Mesenchymal stem cell (in vitro differentiated cells and primary cell): ENCODE data around the gene TRMT10B. TPM values are rescaled to one million over a fixed set of nuclear protein-coding genes. Genes with fewer than 3 reads are reported as not detected.
A peak's percentile ranks its signal among the peaks of the same experiment; 100 is the strongest.

Experiments
- DNase-seq: peaks from one replicate; pipeline ENCODE4 v3.0.0-alpha.2; 2013
- H2AFZ ChIP-seq: one replicate; pipeline ENCODE4 v1.6.1; 2013; ENCODE audit warnings: low read depth, mild to moderate bottlenecking, control low read depth, inconsistent platforms, low read length, moderate library complexity
- H2AK5ac ChIP-seq: 2 replicates; pipeline ENCODE4 v1.6.1; 2013; ENCODE audit warnings: low read length, moderate library complexity, mild to moderate bottlenecking, inconsistent platforms; ENCODE audit not compliant: severe bottlenecking
- H2BK120ac ChIP-seq: one replicate; pipeline ENCODE4 v1.6.1; 2013; ENCODE audit warnings: low read depth, mild to moderate bottlenecking, inconsistent platforms, low read length, moderate library complexity
- H2BK12ac ChIP-seq, 2 experiments: one replicate each; pipeline ENCODE4 v1.6.1; 2013; ENCODE audit warnings: inconsistent platforms in 2 of 2, low read length in 2 of 2, mild to moderate bottlenecking in 2 of 2, moderate library complexity in 2 of 2, control low read depth in 1 of 2
- H2BK15ac ChIP-seq: one replicate; pipeline ENCODE4 v1.6.1; 2013; ENCODE audit warnings: mild to moderate bottlenecking, low read depth, inconsistent platforms; ENCODE audit not compliant: poor library complexity, severe bottlenecking
- H2BK5ac ChIP-seq: 2 replicates; pipeline ENCODE4 v1.6.1; 2013; ENCODE audit warnings: low read depth, mild to moderate bottlenecking, low read length, control low read depth, inconsistent platforms; ENCODE audit not compliant: poor library complexity, severe bottlenecking
- H3K14ac ChIP-seq, 2 experiments: one replicate each; pipeline ENCODE4 v1.6.1; 2013; ENCODE audit warnings: inconsistent platforms in 2 of 2, low read length in 2 of 2, control low read depth in 1 of 2, mild to moderate bottlenecking in 1 of 2, moderate library complexity in 1 of 2
- H3K18ac ChIP-seq, 2 experiments: one replicate each; pipeline ENCODE4 v1.6.1; 2013; ENCODE audit warnings: inconsistent platforms in 2 of 2, low read length in 2 of 2, control low read depth in 1 of 2, low read depth in 1 of 2, mild to moderate bottlenecking in 1 of 2
- H3K23ac ChIP-seq, 2 experiments: one replicate each; pipeline ENCODE4 v1.6.1; 2013; ENCODE audit warnings: inconsistent platforms in 2 of 2, low read length in 2 of 2, mild to moderate bottlenecking in 2 of 2, moderate library complexity in 2 of 2, control low read depth in 1 of 2
- H3K27ac ChIP-seq: 2 replicates; pipeline ENCODE4 v1.5.1; 2013; ENCODE audit warnings: mild to moderate bottlenecking, moderate library complexity, low read length, control low read depth, inconsistent platforms; ENCODE audit not compliant: poor library complexity, severe bottlenecking
- H3K27me3 ChIP-seq, 2 experiments: 2 replicates each; pipeline versions ENCODE4 v1.6.1 to v1.7.0; 2013; ENCODE audit warnings: low read length in 2 of 2, mild to moderate bottlenecking in 2 of 2, moderate library complexity in 2 of 2, control low read depth in 1 of 2, inconsistent platforms in 1 of 2; ENCODE audit not compliant: control insufficient read depth in 1 of 2, insufficient read depth in 1 of 2
- H3K36me3 ChIP-seq, 2 experiments: 2 replicates each; pipeline versions ENCODE4 v1.6.1 to v1.7.0; 2013; ENCODE audit warnings: low read length in 2 of 2, control low read depth in 1 of 2, inconsistent platforms in 1 of 2, low read depth in 1 of 2, mild to moderate bottlenecking in 1 of 2; ENCODE audit not compliant: insufficient read depth in 2 of 2, control insufficient read depth in 1 of 2
- H3K4ac ChIP-seq, 2 experiments: one replicate each; pipeline ENCODE4 v1.6.1; 2013; ENCODE audit warnings: inconsistent platforms in 2 of 2, low read length in 2 of 2, mild to moderate bottlenecking in 2 of 2, moderate library complexity in 2 of 2, control low read depth in 1 of 2, low read depth in 1 of 2
- H3K4me1 ChIP-seq: 2 replicates; pipeline ENCODE4 v1.6.1; 2013; ENCODE audit warnings: low read depth, low read length, control low read depth; ENCODE audit not compliant: control insufficient read depth, insufficient read depth
- H3K4me2 ChIP-seq: 2 replicates; pipeline ENCODE4 v1.6.1; 2013; ENCODE audit warnings: low read length, mild to moderate bottlenecking, inconsistent platforms; ENCODE audit not compliant: poor library complexity, severe bottlenecking
- H3K4me3 ChIP-seq, 2 experiments: 2 replicates each; pipeline versions ENCODE4 v1.5.1 to v1.7.0; 2013; ENCODE audit warnings: low read length in 2 of 2, mild to moderate bottlenecking in 2 of 2, control low read depth in 1 of 2, low read depth in 1 of 2; ENCODE audit not compliant: insufficient read depth in 1 of 2
- H3K79me1 ChIP-seq: replicated peaks from 2 replicates; pipeline ENCODE4 v1.6.1; 2013; ENCODE audit warnings: mild to moderate bottlenecking, control low read depth, low read length, inconsistent platforms; ENCODE audit not compliant: poor library complexity, severe bottlenecking
- H3K9ac ChIP-seq: 2 replicates; pipeline ENCODE4 v1.7.0; 2013; ENCODE audit warnings: mild to moderate bottlenecking, low read length, moderate library complexity
- H3K9me3 ChIP-seq: 2 replicates; pipeline ENCODE4 v1.7.0; 2013; ENCODE audit warnings: mild to moderate bottlenecking, low read length; ENCODE audit not compliant: control insufficient read depth
- H4K8ac ChIP-seq: one replicate; pipeline ENCODE4 v1.6.1; 2013; ENCODE audit warnings: inconsistent platforms, mild to moderate bottlenecking, low read length, moderate library complexity
- H4K91ac ChIP-seq: one replicate; pipeline ENCODE4 v1.6.1; 2013; ENCODE audit warnings: mild to moderate bottlenecking, low read length, inconsistent platforms
- WGBS: methylation state at CpG from one replicate; pipeline ENCODE4 v1.1.7; 2013; ENCODE audit warnings: mixed read lengths; 5-methylcytosine and 5-hydroxymethylcytosine counted together
- polyA plus RNA-seq, 2 experiments: library from polyadenylated mRNA; stranded (reverse); fragments of 200-250 nt; gene quantifications; one replicate each; pipeline ENCODE4 v1.2.3, GENCODE V29; 2013

Gene TRMT10B
- 6.4 TPM for polyA plus RNA-seq (2013, experiment 1 of 2)
- polyA plus RNA-seq (2013, experiment 2 of 2), result 6.0 TPM

DNA sequence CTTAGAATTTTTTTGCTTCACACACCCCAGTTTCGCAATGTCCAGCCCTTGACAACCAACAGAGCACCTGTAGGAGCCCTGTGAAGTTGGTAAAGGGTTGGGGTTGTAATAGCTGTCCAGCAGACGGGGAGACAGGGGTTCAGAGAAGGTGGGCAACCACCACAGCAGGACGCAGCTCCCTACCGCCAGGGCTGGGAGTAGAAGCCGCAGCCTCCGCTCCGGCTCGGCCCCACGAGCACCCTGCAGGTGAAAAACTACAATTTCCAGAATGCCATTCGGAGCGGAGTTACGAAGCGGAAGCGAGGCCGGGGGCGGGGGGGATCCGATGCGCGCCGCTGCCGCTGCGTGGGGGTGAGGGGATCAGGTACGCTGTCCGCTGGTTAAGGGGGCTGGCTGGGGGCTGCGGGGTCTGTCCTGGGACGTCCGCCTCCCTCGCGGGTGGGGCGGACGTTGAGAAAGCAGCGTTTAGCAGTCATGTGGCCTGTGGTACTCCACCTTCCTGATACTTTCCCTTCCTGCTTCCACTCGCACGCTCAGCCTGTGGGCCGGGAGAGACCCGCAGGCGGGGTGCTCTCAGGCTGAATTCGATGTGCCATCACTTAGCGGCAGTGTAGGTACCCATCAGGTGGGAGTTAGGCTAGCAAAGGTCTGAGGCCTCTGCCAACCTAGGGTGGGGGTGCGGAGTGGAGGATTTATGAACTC is at the start of gene TRMT10B:
TRMT10B (plus strand) TSS at position 317 of the 702 bp plus-strand sequence. CDS start 8,127 bp downstream, outside the sequence.
- DNase-seq, result peak; percentile 78
- WGBS, result 5% methylated on average over 28 of the region's 40 CpGs
- H2AFZ ChIP-seq, result peak within 1 kb of the TSS; percentile 74
- peak within 1 kb of the TSS; percentile 74 for H3K4me2 ChIP-seq
- no peak within 1 kb of the TSS for H3K23ac ChIP-seq
- H2BK15ac ChIP-seq, result no peak within 1 kb of the TSS
- peaks cover 9% of the 10 kb centered on the region for H3K79me1 ChIP-seq
- H2BK5ac ChIP-seq, result peak within 1 kb of the TSS; percentile 35
- H3K14ac ChIP-seq, result peak within 1 kb of the TSS in 1 of 2 experiments; percentile 95
- H3K27ac ChIP-seq, result peak within 1 kb of the TSS; percentile 19
- no peak within 1 kb of the TSS for H2BK12ac ChIP-seq
- H3K27me3 ChIP-seq, result no peaks in the 10 kb centered on the region
- peak within 1 kb of the TSS; percentile 82 to 91 for H3K4me3 ChIP-seq
- H3K9me3 ChIP-seq, result no peaks in the 10 kb centered on the region
- H2AK5ac ChIP-seq, result no peak within 1 kb of the TSS
- H3K4ac ChIP-seq, result peak within 1 kb of the TSS in 1 of 2 experiments; percentile 89
- H3K4me1 ChIP-seq, result peaks cover 3% of the 10 kb centered on the region
- H4K91ac ChIP-seq, result no peak within 1 kb of the TSS
- peaks cover 0 to 7% of the 10 kb centered on the region in 2 experiments for H3K36me3 ChIP-seq
- peak within 1 kb of the TSS; percentile 82 to 95 for H3K18ac ChIP-seq
- H2BK120ac ChIP-seq, result peak within 1 kb of the TSS; percentile 86
- H3K9ac ChIP-seq, result peak within 1 kb of the TSS; percentile 95
- peak within 1 kb of the TSS; percentile 74 for H4K8ac ChIP-seq

GRCh38 chr9:37705787-37706186 is 47.8 kb upstream of the TRMT10B start:
- no peak overlapping the region for H3K18ac ChIP-seq
- H4K8ac ChIP-seq, result no peak overlapping the region
- no peak overlapping the region for H3K4me2 ChIP-seq
- H3K4me1 ChIP-seq, result no peaks in the 10 kb centered on the region
- no peak overlapping the region for H2BK5ac ChIP-seq
- no peak overlapping the region for H3K14ac ChIP-seq
- no peak for DNase-seq
- no peak overlapping the region for H4K91ac ChIP-seq
- H3K36me3 ChIP-seq, result peaks cover 0 to 7% of the 10 kb centered on the region in 2 experiments
- H2BK12ac ChIP-seq, result no peak overlapping the region
- no peak overlapping the region for H3K27ac ChIP-seq
- no peak overlapping the region for H3K4me3 ChIP-seq
- no peak overlapping the region for H3K9ac ChIP-seq
- H3K27me3 ChIP-seq, result peaks cover 17 to 45% of the 10 kb centered on the region in 2 experiments
- H2BK120ac ChIP-seq, result no peak overlapping the region
- no peak overlapping the region for H2BK15ac ChIP-seq
- no peak overlapping the region for H2AK5ac ChIP-seq
- H3K4ac ChIP-seq, result no peak overlapping the region
- no peak overlapping the region for H3K23ac ChIP-seq
- H3K9me3 ChIP-seq, result no peaks in the 10 kb centered on the region
- no peak overlapping the region for H2AFZ ChIP-seq
- WGBS, result 76% methylated on average over 2 of the region's 3 CpGs
- no peaks in the 10 kb centered on the region for H3K79me1 ChIP-seq

GRCh38 chr9:37706290-37706689 is 47.3 kb upstream of the TRMT10B start:
- Histone ChIP-seq H3K4ac (no peak overlapping the region), H3K4me3 (no peak overlapping the region), H2BK12ac (no peak overlapping the region), H3K14ac (no peak overlapping the region), H3K36me3 (peaks cover 0 to 10% of the 10 kb centered on the region in 2 experiments), H3K9me3 (no peaks in the 10 kb centered on the region), H3K4me1 (no peaks in the 10 kb centered on the region), H2BK120ac (no peak overlapping the region), H2BK5ac (no peak overlapping the region), H3K18ac (no peak overlapping the region), H2AK5ac (no peak overlapping the region), H3K9ac (no peak overlapping the region), H2AFZ (no peak overlapping the region), H4K8ac (no peak overlapping the region), H4K91ac (no peak overlapping the region), H2BK15ac (no peak overlapping the region), H3K27me3 (peaks cover 12 to 43% of the 10 kb centered on the region in 2 experiments), H3K4me2 (no peak overlapping the region), H3K23ac (no peak overlapping the region), H3K79me1 (no peaks in the 10 kb centered on the region), H3K27ac (no peak overlapping the region)
- DNase-seq, result peak; percentile 1
- WGBS, result 64% methylated on average over 1 of the region's 3 CpGs

- Histone ChIP-seq H2BK120ac (no peak overlapping the region), H3K23ac (no peak overlapping the region), H4K8ac (no peak overlapping the region), H3K18ac (no peak overlapping the region), H3K36me3 (peaks cover 0 to 12% of the 10 kb centered on the region in 2 experiments), H3K9ac (no peak overlapping the region), H3K4me2 (no peak overlapping the region), H2BK5ac (no peak overlapping the region), H4K91ac (no peak overlapping the region), H3K4me3 (no peak overlapping the region), H3K4me1 (no peaks in the 10 kb centered on the region), H3K27me3 (peaks cover 12 to 36% of the 10 kb centered on the region in 2 experiments), H3K4ac (no peak overlapping the region), H2BK15ac (no peak overlapping the region), H3K14ac (no peak overlapping the region), H3K27ac (no peak overlapping the region), H2AFZ (no peak overlapping the region), H3K79me1 (no peaks in the 10 kb centered on the region), H3K9me3 (no peaks in the 10 kb centered on the region), H2AK5ac (no peak overlapping the region), H2BK12ac (no peak overlapping the region)
- WGBS, result 67% methylated on average over 3 of the region's 4 CpGs
- no peak for DNase-seq
Measured at GRCh38 chr9:37707748-37708147, 45.9 kb upstream of the TRMT10B start.
